H1 (cell line): Measurements from ENCODE around the gene B3GALT6. TPM values are rescaled to one million over a fixed set of nuclear protein-coding genes. Genes with fewer than 3 reads are reported as not detected.

Experiments
- CTCF ChIA-PET: fragments of 300-600 bp; sonication (Branson Sonifier 250); formaldehyde crosslinking; loops from one replicate; lab custom pipeline; 2021; ENCODE audit not compliant: partially characterized antibody; lab: Charles Lee
- POLR2A ChIA-PET: fragments of 300-600 bp; sonication (Branson Sonifier 250); formaldehyde crosslinking; loops from one replicate; lab custom pipeline; 2021; ENCODE audit warnings: inconsistent platforms; ENCODE audit not compliant: partially characterized antibody; lab: Charles Lee
- DNase-seq, 2 experiments: peaks; one replicate each; pipeline versions ENCODE4 v3.0.0 to v3.0.0-alpha.2; 2010 to 2022; ENCODE audit warnings: low spot score in 2 of 2, low read depth in 1 of 2, mixed read lengths in 1 of 2
- FAIRE-seq: peaks from 2 replicates; lab custom pipeline; 2011; peaks lifted over from hg19 to GRCh38; lab: Jason Lieb, UNC
- H2AFZ ChIP-seq: 2 replicates; pipeline ENCODE4 v1.8.1; 2012; ENCODE audit warnings: low read length, inconsistent platforms
- H2AK5ac ChIP-seq: 2 replicates; pipeline ENCODE4 v1.6.1; 2013; ENCODE audit warnings: low read depth, low read length
- H2BK120ac ChIP-seq: replicated peaks from 2 replicates; pipeline ENCODE3; 2013; ENCODE audit warnings: low read depth, low read length, inconsistent platforms
- H2BK12ac ChIP-seq: 2 replicates; pipeline ENCODE4 v1.6.1; 2013; ENCODE audit warnings: low read depth, low read length
- H2BK15ac ChIP-seq: 2 replicates; pipeline ENCODE4 v1.6.1; 2013; ENCODE audit warnings: low read length
- H2BK20ac ChIP-seq: 2 replicates; pipeline ENCODE4 v1.6.1; 2013; ENCODE audit warnings: low read length
- H2BK5ac ChIP-seq: 2 replicates; pipeline ENCODE4 v1.6.1; 2013; ENCODE audit warnings: low read depth, low read length
- H3K14ac ChIP-seq: 2 replicates; pipeline ENCODE4 v1.6.1; 2013; ENCODE audit warnings: inconsistent platforms; ENCODE audit not compliant: insufficient read length
- H3K18ac ChIP-seq: 2 replicates; pipeline ENCODE4 v1.6.1; 2013; ENCODE audit warnings: low read length; ENCODE audit errors: extremely low read depth
- H3K23ac ChIP-seq: 2 replicates; pipeline ENCODE4 v1.6.1; 2013; ENCODE audit warnings: inconsistent platforms; ENCODE audit not compliant: insufficient read length
- H3K23me2 ChIP-seq: 2 replicates; pipeline ENCODE4 v1.6.1; 2013; ENCODE audit warnings: low read depth, low read length
- H3K27ac ChIP-seq: 2 replicates; pipeline ENCODE4 v1.6.1; 2011; ENCODE audit warnings: low read depth, low read length, inconsistent platforms
- H3K27me3 ChIP-seq, 4 experiments: replicated peaks in 1 of 4; 1 replicate in 1 of 4; 2 replicates in 3 of 4; pipeline versions ENCODE4 v1.6.1 to v1.8.1; 2011 to 2013; ENCODE audit warnings: low read length in 3 of 4, mild to moderate bottlenecking in 3 of 4, inconsistent platforms in 2 of 4, mixed read lengths in 2 of 4, moderate library complexity in 1 of 4; ENCODE audit not compliant: control insufficient read depth in 3 of 4, insufficient read depth in 3 of 4; ENCODE audit errors: extremely low read depth in 1 of 4
- H3K36me3 ChIP-seq, 4 experiments: 2 replicates each; pipeline versions ENCODE4 v1.6.1 to v1.8.1; 2011 to 2013; ENCODE audit warnings: mild to moderate bottlenecking in 4 of 4, low read length in 3 of 4, moderate library complexity in 2 of 4, control low read depth in 1 of 4, inconsistent platforms in 1 of 4; ENCODE audit not compliant: insufficient read depth in 4 of 4, control insufficient read depth in 2 of 4
- H3K4ac ChIP-seq: replicated peaks from 2 replicates; pipeline ENCODE3; 2013; ENCODE audit warnings: low read length, low read depth, mixed read lengths, inconsistent platforms; ENCODE audit not compliant: insufficient read length
- H3K4me1 ChIP-seq, 4 experiments: replicated peaks in 1 of 4; 1 replicate in 1 of 4; 2 replicates in 3 of 4; pipeline versions ENCODE4 v1.6.1 to v1.8.1; 2011 to 2013; ENCODE audit warnings: low read length in 3 of 4, inconsistent platforms in 2 of 4, mixed read lengths in 1 of 4; ENCODE audit not compliant: insufficient read depth in 4 of 4, control insufficient read depth in 3 of 4
- H3K4me2 ChIP-seq, 2 experiments: 2 replicates each; pipeline versions ENCODE4 v1.6.1 to v1.8.1; 2011 to 2013; ENCODE audit warnings: low read depth in 2 of 2, low read length in 2 of 2, control low read depth in 1 of 2, inconsistent platforms in 1 of 2, mild to moderate bottlenecking in 1 of 2; ENCODE audit not compliant: insufficient read depth in 1 of 2
- H3K4me3 ChIP-seq, 4 experiments: fragments of 200-600, 300-600 bp in 1 of 4; sonication (generic), shearing (Covaris generic), sonication (Bioruptor Twin) in 1 of 4; 2 replicates each; pipeline versions ENCODE4 v1.5.1 to v1.8.1; 2011 to 2016; ENCODE audit warnings: low read length in 4 of 4, low read depth in 3 of 4, control low read depth in 2 of 4, inconsistent platforms in 2 of 4, mild to moderate bottlenecking in 2 of 4, mixed read lengths in 1 of 4, moderate library complexity in 1 of 4; ENCODE audit not compliant: insufficient read depth in 2 of 4; ENCODE audit errors: extremely low read depth in 1 of 4
- H3K56ac ChIP-seq: replicated peaks from 2 replicates; pipeline ENCODE3; 2013; ENCODE audit warnings: low read depth, mild to moderate bottlenecking, mixed read lengths, low read length, inconsistent platforms; ENCODE audit not compliant: insufficient read length
- H3K79me1 ChIP-seq: 2 replicates; pipeline ENCODE4 v1.6.1; 2013; ENCODE audit warnings: low read depth, low read length, control low read depth
- H3K79me2 ChIP-seq, 2 experiments: 2 replicates each; pipeline versions ENCODE4 v1.6.1 to v1.8.1; 2012 to 2013; ENCODE audit warnings: low read length in 2 of 2, mild to moderate bottlenecking in 2 of 2, inconsistent platforms in 1 of 2; ENCODE audit not compliant: insufficient read depth in 2 of 2, control insufficient read depth in 1 of 2
- H3K9ac ChIP-seq, 4 experiments: replicated peaks in 1 of 4; 1 replicate in 1 of 4; 2 replicates in 3 of 4; pipeline versions ENCODE4 v1.6.1 to v1.8.1; 2011 to 2013; ENCODE audit warnings: low read depth in 3 of 4, low read length in 3 of 4, control low read depth in 2 of 4, mild to moderate bottlenecking in 2 of 4, moderate library complexity in 2 of 4, inconsistent platforms in 1 of 4; ENCODE audit errors: extremely low read depth in 1 of 4
- H3K9me3 ChIP-seq, 2 experiments: 2 replicates each; pipeline versions ENCODE4 v1.6.1 to v1.8.1; 2012 to 2013; ENCODE audit warnings: mild to moderate bottlenecking in 2 of 2, moderate library complexity in 2 of 2, control low read depth in 1 of 2, inconsistent platforms in 1 of 2, low read depth in 1 of 2, low read length in 1 of 2, mixed read lengths in 1 of 2; ENCODE audit not compliant: insufficient read depth in 2 of 2
- H4K20me1 ChIP-seq, 2 experiments: replicated peaks in 1 of 2; 2 replicates each; pipeline versions ENCODE3 to v1.8.1; 2011 to 2013; ENCODE audit warnings: inconsistent platforms in 2 of 2, low read length in 2 of 2, mild to moderate bottlenecking in 1 of 2; ENCODE audit not compliant: insufficient read depth in 2 of 2, control insufficient read depth in 1 of 2
- H4K5ac ChIP-seq: 2 replicates; pipeline ENCODE4 v1.6.1; 2013; ENCODE audit warnings: low read length, low read depth, mixed read lengths, inconsistent platforms; ENCODE audit not compliant: insufficient read length
- H4K8ac ChIP-seq: 2 replicates; pipeline ENCODE4 v1.8.0; 2013; ENCODE audit warnings: mild to moderate bottlenecking, moderate library complexity, low read length, inconsistent platforms; ENCODE audit not compliant: insufficient read depth; ENCODE audit errors: extremely low read depth
- H4K91ac ChIP-seq: replicated peaks from 2 replicates; pipeline ENCODE3; 2013; ENCODE audit warnings: low read length, mixed read lengths, inconsistent platforms; ENCODE audit not compliant: insufficient read length
- BCL11A ChIP-seq, 2 experiments: IDR thresholded peaks; one replicate each; pipeline ENCODE4 v1.6.1; 2011; ENCODE audit warnings: low read depth in 2 of 2, low read length in 2 of 2, mild to moderate bottlenecking in 2 of 2
- CBX5 ChIP-seq: fragments of 300-800, 300-1000 bp; sonication (generic); IDR thresholded peaks from 2 replicates; pipeline ENCODE4 v1.7.1; 2016; ENCODE audit warnings: antibody characterized with exemption, low read length, low read depth
- CTBP2 ChIP-seq: IDR thresholded peaks from 2 replicates; pipeline ENCODE4 v1.7.0; 2011; ENCODE audit warnings: borderline replicate concordance, mild to moderate bottlenecking, moderate library complexity, mixed read lengths, low read length; ENCODE audit not compliant: insufficient read depth, insufficient read length
- EGR1 ChIP-seq: IDR thresholded peaks from 2 replicates; pipeline ENCODE4 v1.6.1; 2011; ENCODE audit warnings: low read depth, low read length, borderline replicate concordance
- JUND ChIP-seq: IDR thresholded peaks from 2 replicates; pipeline ENCODE4 v1.6.1; 2011; ENCODE audit warnings: mild to moderate bottlenecking, improper control_type of control experiment, low read length
- KDM4A ChIP-seq: IDR thresholded peaks from one replicate; pipeline ENCODE4 v1.7.1; 2012; ENCODE audit warnings: low read depth, mild to moderate bottlenecking, moderate library complexity, low read length, inconsistent platforms; ENCODE audit not compliant: severe bottlenecking
- POLR2A ChIP-seq, 2 experiments: IDR thresholded peaks; 1 replicate in 1 of 2; 2 replicates in 1 of 2; pipeline ENCODE4 v1.6.1; 2011; ENCODE audit warnings: low read depth in 2 of 2, low read length in 2 of 2, mild to moderate bottlenecking in 2 of 2; ENCODE audit errors: control extremely low read depth in 1 of 2
- POLR2AphosphoS5 ChIP-seq: IDR thresholded peaks from 2 replicates; pipeline ENCODE4 v1.6.1; 2011; ENCODE audit warnings: low read depth, low read length
- RBBP5 ChIP-seq: IDR thresholded peaks from 2 replicates; pipeline ENCODE4 v1.7.1; 2012; ENCODE audit warnings: low read depth, mild to moderate bottlenecking, inconsistent platforms, low read length, moderate library complexity, borderline replicate concordance
- SIN3A ChIP-seq, 2 experiments: IDR thresholded peaks in 1 of 2; conservative IDR thresholded peaks in 1 of 2; 2 replicates each; pipeline ENCODE4 v1.6.1; 2011 to 2012; ENCODE audit warnings: low read length in 2 of 2, improper control_type of control experiment in 1 of 2, low read depth in 1 of 2, mild to moderate bottlenecking in 1 of 2
- SIRT6 ChIP-seq: IDR thresholded peaks from one replicate; pipeline ENCODE4 v1.7.1; 2012; ENCODE audit warnings: low read length, inconsistent platforms
- TAF1 ChIP-seq: IDR thresholded peaks from 2 replicates; pipeline ENCODE4 v1.6.1; 2011; ENCODE audit warnings: mild to moderate bottlenecking, low read depth, low read length
- YY1 ChIP-seq: IDR thresholded peaks from 2 replicates; pipeline ENCODE4 v1.6.1; 2011; ENCODE audit warnings: low read depth, mild to moderate bottlenecking, low read length
- WGBS, 2 experiments: shearing (Covaris generic) in 1 of 2; methylation state at CpG; one replicate each; pipeline versions ENCODE4 v1.1.6 to v1.1.7; 2013 to 2015; ENCODE audit warnings: low lambda C conversion rate in 2 of 2, mixed read lengths in 2 of 2, inconsistent platforms in 1 of 2, low coverage in 1 of 2, missing lambda C conversion rate in 1 of 2; ENCODE audit not compliant: insufficient replicate concordance in 2 of 2, insufficient coverage in 1 of 2, insufficient read length in 1 of 2; ENCODE audit errors: extremely low coverage in 1 of 2, missing lambda C conversion rate in 1 of 2; 5-methylcytosine and 5-hydroxymethylcytosine counted together
- polyA plus RNA-seq, 7 experiments: library from polyadenylated mRNA; depleted of rRNA in 3 of 7; stranded (reverse) in 5 of 7; unstranded in 2 of 7; fragments of >200 nt in 5 of 7; fragments of 200-250 nt in 2 of 7; gene quantifications; 1 replicate in 5 of 7; 2 replicates in 1 of 7; 4 replicates in 1 of 7; pipeline versions ENCODE4 v1.2.1 to v1.2.3, GENCODE V29; 2011 to 2013; ENCODE audit warnings: missing spikeins in 2 of 7, mixed read lengths in 2 of 7
- total RNA-seq: library from RNA; stranded (reverse); fragmentation: NEBNext Ultra II Directional; extraction: Animal tissue kit (Norgen Biotek cat#: 25700); gene quantifications from 2 replicates; pipeline ENCODE4 v1.2.1, GENCODE V29; 2021

B3GALT6 gene
- total and polyA plus RNA-seq, 2 of the 8 experiments (the other 6 are each of a cell fraction or from before 2014, with no cell fraction given): 18.4 to 20.4 TPM

DNA sequence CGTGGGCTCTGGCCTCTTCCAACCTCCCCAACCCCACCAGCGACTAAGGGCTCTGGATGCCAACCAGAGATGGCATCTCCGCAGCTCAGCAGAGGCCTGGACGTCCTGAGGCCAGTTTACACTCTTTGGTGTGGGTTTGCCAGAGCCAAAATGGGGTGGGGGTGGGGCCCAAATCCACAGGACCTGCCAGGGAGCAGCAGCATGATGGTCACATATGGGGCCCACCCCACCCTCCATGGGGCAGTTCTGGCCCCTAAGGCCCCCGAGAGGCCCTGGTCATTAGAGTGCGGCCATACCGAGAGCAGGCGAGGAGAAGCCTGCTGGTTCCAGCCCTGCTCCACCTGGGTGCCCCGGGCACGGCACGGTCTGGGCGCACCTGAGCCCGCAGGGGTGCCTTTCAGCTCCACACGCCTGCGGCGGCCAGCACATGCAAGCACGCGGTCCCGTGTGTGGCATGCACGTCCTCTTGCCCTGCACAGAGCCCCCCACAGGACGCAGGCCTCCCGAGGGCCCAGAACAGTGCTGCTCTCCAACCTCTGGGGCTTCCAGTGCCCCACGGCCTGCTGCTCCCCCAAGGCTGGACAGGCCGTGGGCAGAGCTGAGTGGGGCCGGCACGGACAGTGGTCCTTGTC lies 9.7 kb downstream of the B3GALT6 start:
- no peaks in the 10 kb centered on the region for H3K79me2 ChIP-seq
- no peak overlapping the region for H3K56ac ChIP-seq
- H2BK20ac ChIP-seq: no peak overlapping the region
- peaks cover 2 to 7% of the 10 kb centered on the region in 2 experiments for H4K20me1 ChIP-seq
- FAIRE-seq (no peak), DNase-seq (no peak)
- H3K79me1 ChIP-seq: no peaks in the 10 kb centered on the region
- POLR2A ChIA-PET: interaction anchor here (0.6 to 2.4 kb wide), 6 partner anchors 10 to 909 kb away, joined by 3 to 12 read pairs (median 3); partner anchors contain the start of genes B3GALT6 and SDF4
- H2BK120ac ChIP-seq: no peak overlapping the region
- CTCF ChIA-PET: interaction anchor here (0.6 to 1.3 kb wide), 5 partner anchors 14 to 275 kb away, joined by 3 to 4 read pairs (median 3); partner anchors contain the start of gene PLEKHN1
- H3K14ac ChIP-seq: no peak overlapping the region
- H4K91ac ChIP-seq: no peak overlapping the region
- H3K23ac ChIP-seq: no peak overlapping the region
- H3K4me1 ChIP-seq: peaks cover 0 to 10% (median 4%) of the 10 kb centered on the region in 4 experiments; a peak in 5 of 7 replicates
- no peaks in the 10 kb centered on the region for H3K36me3 ChIP-seq
- H3K18ac ChIP-seq: no peak overlapping the region
- H2BK12ac ChIP-seq: no peak overlapping the region
- no peak overlapping the region for H2AK5ac ChIP-seq
- 93% methylated on average over 25 of the region's 26 CpGs; no CpG with 5 or more reads in 1 of the 2 experiments for WGBS, 2 experiments
- H3K23me2 ChIP-seq: no peaks in the 10 kb centered on the region; the same call in 1 of the 2 replicates
- no peak overlapping the region for H2BK15ac ChIP-seq
- H3K27me3 ChIP-seq: peaks cover 2 to 12% (median 7%) of the 10 kb centered on the region in 4 experiments; a peak in 6 of 7 replicates
- no peak overlapping the region for H2AFZ ChIP-seq
- H3K4me3 ChIP-seq: no peak overlapping the region
- no peak overlapping the region for H3K4ac ChIP-seq
- no peaks in the 10 kb centered on the region for H3K9me3 ChIP-seq
- H2BK5ac ChIP-seq: no peak overlapping the region
- no peak overlapping the region for H3K27ac ChIP-seq
- no peak overlapping the region for H4K8ac ChIP-seq
- H3K9ac ChIP-seq: no peak overlapping the region
- no peak overlapping the region for H4K5ac ChIP-seq
- H3K4me2 ChIP-seq: no peak overlapping the region
- TF ChIP-seq RBBP5: no peak
- no peak for TF ChIP-seq JUND
- no peak for TF ChIP-seq POLR2A (IDR thresholded peaks at IDR 0.05; ENCODE audit: control extremely low read depth in 1 of 2, low read depth in 2 of 2, low read length in 2 of 2)
- no peak for TF ChIP-seq CBX5
- TF ChIP-seq POLR2AphosphoS5: no peak
- no peak for TF ChIP-seq SIN3A (conservative IDR thresholded peaks at IDR 0.05 in 1 of 2, IDR thresholded peaks at IDR 0.05 in 1 of 2; ENCODE audit: low read depth in 1 of 2, low read length in 2 of 2)
- no peak for TF ChIP-seq BCL11A (IDR thresholded peaks at IDR 0.05; ENCODE audit: low read depth in 2 of 2, low read length in 2 of 2)
- TF ChIP-seq EGR1: no peak
- TF ChIP-seq YY1: no peak
- no peak for TF ChIP-seq SIRT6
- no peak for TF ChIP-seq KDM4A
- TF ChIP-seq TAF1: no peak
- no peak for TF ChIP-seq CTBP2
